ENCODE data around the gene CLEC7A.

The CLEC7A gene

DNA sequence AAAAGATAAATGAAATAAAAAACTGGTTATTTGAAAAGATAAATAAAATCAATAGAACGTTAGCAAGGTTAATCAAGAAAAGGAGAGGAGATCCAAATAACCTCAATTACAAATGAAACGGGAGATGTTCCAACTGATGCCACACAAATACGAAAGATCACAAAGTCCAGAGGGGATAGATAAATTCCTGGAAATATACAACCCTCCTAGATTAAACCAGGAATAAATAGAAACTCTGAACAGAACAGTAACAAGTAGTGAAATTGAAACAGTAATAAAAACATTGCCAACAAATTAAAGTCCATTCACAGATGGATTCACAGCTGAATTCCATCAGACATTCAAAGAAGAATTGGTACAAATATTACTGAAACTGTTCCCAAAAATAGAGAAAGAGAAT lies 43.6 kb downstream of the CLEC7A start:
- Mint-ChIP-seq H3K27me3 (peaks cover 49% of the 10 kb centered on the region), H3K36me3 (no peaks in the 10 kb centered on the region), H3K4me1 (peaks cover 15% of the 10 kb centered on the region), H3K4me3 (no peak overlapping the region), H3K27ac (no peak overlapping the region), H3K9me3 (peaks cover 15% of the 10 kb centered on the region)
- no peak for ATAC-seq

GRCh38 chr12:10084733-10085132 lies 45.3 kb downstream of the CLEC7A start:
- Mint-ChIP-seq H3K9me3 (peaks cover 15% of the 10 kb centered on the region), H3K27ac (no peak overlapping the region), H3K4me1 (peaks cover 9% of the 10 kb centered on the region), H3K36me3 (no peaks in the 10 kb centered on the region), H3K27me3 (peaks cover 38% of the 10 kb centered on the region), H3K4me3 (no peak overlapping the region)
- no peak for ATAC-seq

DNA sequence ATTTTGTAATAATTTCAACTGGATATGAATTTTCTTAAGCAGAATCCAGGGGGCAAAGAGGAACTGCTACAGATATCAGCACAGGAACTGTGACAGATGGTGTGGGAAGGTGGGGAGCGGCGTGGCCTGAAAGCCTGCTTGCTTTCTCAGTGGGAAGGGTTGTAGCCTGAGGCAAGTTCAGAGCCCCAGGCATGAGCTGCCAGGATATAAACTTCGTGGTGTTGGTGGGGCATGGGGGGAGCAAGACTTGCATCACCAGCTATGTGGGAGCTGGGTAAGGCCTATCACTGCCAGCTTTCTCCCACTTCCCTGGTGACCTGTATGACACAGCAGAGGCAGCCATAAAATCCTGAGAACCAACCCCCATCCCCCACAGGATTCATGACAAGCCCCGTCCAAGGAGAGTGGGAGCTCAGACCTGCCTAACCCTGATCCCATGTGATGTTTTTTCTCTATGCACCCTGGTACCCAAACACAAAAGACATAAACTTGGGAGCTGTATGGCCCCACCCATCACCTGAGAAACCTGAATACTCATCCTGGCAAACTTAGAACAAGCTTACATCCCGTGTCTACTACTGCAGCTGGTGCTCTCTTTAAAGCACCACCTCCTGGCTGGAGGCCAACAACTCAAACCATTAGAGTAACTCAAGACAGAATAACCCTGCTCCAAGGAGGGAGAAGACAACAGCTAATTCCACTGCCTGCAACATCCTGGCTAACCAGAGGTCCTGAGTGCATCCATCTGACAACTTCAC lies 47.7 kb downstream of the CLEC7A start:
- Mint-ChIP-seq H3K9me3 (peaks cover 15% of the 10 kb centered on the region), H3K4me3 (no peak overlapping the region), H3K27ac (no peak overlapping the region), H3K27me3 (peaks cover 47% of the 10 kb centered on the region), H3K4me1 (no peaks in the 10 kb centered on the region), H3K36me3 (no peaks in the 10 kb centered on the region)
- ATAC-seq, result no peak

GRCh38 chr12:10075451-10075850 lies 54.5 kb downstream of the CLEC7A start:
- H3K4me3 Mint-ChIP-seq, result no peak overlapping the region
- H3K36me3 Mint-ChIP-seq, result no peaks in the 10 kb centered on the region

GRCh38 chr12:10073261-10073660 lies 56.7 kb downstream of the CLEC7A start:
- no peak for ATAC-seq

More at GRCh38 chr12:10075451-10075850, 54.5 kb downstream of the CLEC7A start:
- no peak for ATAC-seq
- Mint-ChIP-seq H3K9me3 (no peaks in the 10 kb centered on the region), H3K4me1 (peaks cover 4% of the 10 kb centered on the region), H3K27me3 (peaks cover 55% of the 10 kb centered on the region), H3K27ac (no peak overlapping the region)

DNA sequence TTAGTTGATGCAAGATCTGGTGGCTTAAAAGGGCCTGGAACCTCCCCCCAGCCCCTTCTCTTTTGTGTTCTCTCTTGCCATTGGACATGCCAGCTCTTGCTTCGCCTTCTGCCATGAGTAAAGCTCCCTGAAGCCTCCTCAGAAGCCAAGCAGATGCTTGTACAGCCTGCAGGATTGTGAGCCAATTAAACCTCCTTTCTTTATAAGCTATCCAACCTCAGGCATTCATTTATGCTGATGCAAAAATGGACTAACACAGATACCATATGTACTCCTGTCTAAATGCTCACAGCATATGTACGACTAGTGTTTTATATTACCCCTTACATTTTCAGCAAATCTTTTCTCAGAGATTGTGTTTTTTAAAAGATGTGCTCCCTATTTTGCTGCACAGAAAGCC lies 57.9 kb downstream of the CLEC7A start:
- H3K36me3 Mint-ChIP-seq, result no peaks in the 10 kb centered on the region
- H3K4me1 Mint-ChIP-seq, result peaks cover 23% of the 10 kb centered on the region
- no peaks in the 10 kb centered on the region for H3K9me3 Mint-ChIP-seq
- no peak overlapping the region for H3K27ac Mint-ChIP-seq
- H3K4me3 Mint-ChIP-seq, result no peak overlapping the region
- H3K27me3 Mint-ChIP-seq, result peaks cover 59% of the 10 kb centered on the region
- ATAC-seq, result no peak

More at GRCh38 chr12:10073261-10073660, 56.7 kb downstream of the CLEC7A start:
- Mint-ChIP-seq H3K27me3 (peaks cover 62% of the 10 kb centered on the region), H3K36me3 (no peaks in the 10 kb centered on the region), H3K4me1 (peaks cover 21% of the 10 kb centered on the region), H3K4me3 (no peak overlapping the region), H3K27ac (no peak overlapping the region), H3K9me3 (no peaks in the 10 kb centered on the region)

GRCh38 chr12:10070380-10070779 lies 59.6 kb downstream of the CLEC7A start:
- no peaks in the 10 kb centered on the region for H3K36me3 Mint-ChIP-seq
- H3K27ac Mint-ChIP-seq, result no peak overlapping the region

GRCh38 chr12:10069976-10070375 lies 60.0 kb downstream of the CLEC7A start:
- no peak for ATAC-seq
- no peak overlapping the region for H3K27ac Mint-ChIP-seq
- peaks cover 67% of the 10 kb centered on the region for H3K27me3 Mint-ChIP-seq
- no peaks in the 10 kb centered on the region for H3K36me3 Mint-ChIP-seq
- no peak overlapping the region for H3K4me3 Mint-ChIP-seq
- H3K4me1 Mint-ChIP-seq, result peaks cover 23% of the 10 kb centered on the region
- no peaks in the 10 kb centered on the region for H3K9me3 Mint-ChIP-seq

More at GRCh38 chr12:10070380-10070779, 59.6 kb downstream of the CLEC7A start:
- peaks cover 23% of the 10 kb centered on the region for H3K4me1 Mint-ChIP-seq
- no peaks in the 10 kb centered on the region for H3K9me3 Mint-ChIP-seq
- no peak overlapping the region for H3K4me3 Mint-ChIP-seq
- H3K27me3 Mint-ChIP-seq, result peaks cover 67% of the 10 kb centered on the region
- no peak for ATAC-seq

- Mint-ChIP-seq H3K9me3 (no peaks in the 10 kb centered on the region), H3K27ac (no peak overlapping the region)
- ATAC-seq, result no peak
Measured at GRCh38 chr12:10069099-10069498, 60.9 kb downstream of the CLEC7A start.

GRCh38 chr12:10068644-10069043 lies 61.4 kb downstream of the CLEC7A start:
- Mint-ChIP-seq H3K27me3 (peaks cover 71% of the 10 kb centered on the region), H3K4me1 (peaks cover 23% of the 10 kb centered on the region), H3K4me3 (no peak overlapping the region), H3K27ac (no peak overlapping the region), H3K9me3 (no peaks in the 10 kb centered on the region), H3K36me3 (no peaks in the 10 kb centered on the region)
- no peak for ATAC-seq

More at GRCh38 chr12:10069099-10069498, 60.9 kb downstream of the CLEC7A start:
- peaks cover 69% of the 10 kb centered on the region for H3K27me3 Mint-ChIP-seq
- H3K4me1 Mint-ChIP-seq, result peaks cover 23% of the 10 kb centered on the region
- H3K36me3 Mint-ChIP-seq, result no peaks in the 10 kb centered on the region
- H3K4me3 Mint-ChIP-seq, result no peak overlapping the region

DNA sequence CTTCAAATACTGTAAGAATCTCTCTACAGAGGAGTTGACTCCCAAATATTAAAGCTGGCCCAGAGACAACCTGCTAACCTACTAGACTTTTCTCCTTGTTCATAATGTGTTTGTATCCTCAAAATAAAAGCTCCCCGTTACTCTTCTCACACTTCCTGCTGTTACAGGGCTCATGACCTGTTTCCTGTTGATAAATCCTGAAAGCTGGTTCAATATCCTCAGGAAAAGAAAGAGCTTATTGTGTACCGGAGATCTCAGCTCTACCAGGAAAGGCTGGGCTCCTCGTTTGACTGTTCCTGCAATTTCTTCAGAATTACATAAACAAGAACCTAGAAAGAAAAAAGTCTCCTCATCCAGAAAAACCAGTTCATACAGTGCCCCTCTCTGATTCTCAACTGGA lies 62.1 kb downstream of the CLEC7A start:
- H3K9me3 Mint-ChIP-seq, result no peaks in the 10 kb centered on the region
- peaks cover 71% of the 10 kb centered on the region for H3K27me3 Mint-ChIP-seq
- no peaks in the 10 kb centered on the region for H3K36me3 Mint-ChIP-seq
- H3K4me3 Mint-ChIP-seq, result no peak overlapping the region
- ATAC-seq, result no peak
- H3K27ac Mint-ChIP-seq, result no peak overlapping the region
- peaks cover 23% of the 10 kb centered on the region for H3K4me1 Mint-ChIP-seq

GRCh38 chr12:10067264-10067663 lies 62.7 kb downstream of the CLEC7A start:
- Mint-ChIP-seq H3K9me3 (no peaks in the 10 kb centered on the region), H3K36me3 (no peaks in the 10 kb centered on the region), H3K27me3 (peaks cover 64% of the 10 kb centered on the region), H3K4me1 (peaks cover 23% of the 10 kb centered on the region), H3K27ac (no peak overlapping the region), H3K4me3 (no peak overlapping the region)
- ATAC-seq, result no peak

Measured in stimulated activated memory B cell treated with anti-CD40 and anti-IgM and Interleukin-4, amounts not matched to agents 10 μg/mL and 1 μg/mL and 100 μg/mL, for 72 hours (primary cell).